Measurements from ENCODE around the gene LRRC8C.

Gene LRRC8C

GRCh38 chr1:89763649-89763986, 130.7 kb downstream of the LRRC8C start:
- ChIA-PET POLR2A (interaction anchor here (1.3 kb wide), 1 partner anchor 238 kb away, joined by 4 read pairs; no protein-coding TSS in a partner anchor), CTCF (interaction anchor here (0.7 to 5.3 kb wide), 71 partner anchors 8 to 790 kb away, joined by 3 to 105 read pairs (median 5); partner anchors contain the start of gene LRRC8C)
- TF ChIP-seq CTCF (IDR thresholded peaks at IDR 0.05; ENCODE audit: control extremely low read depth, extremely low read depth, low read depth, missing control alignments) = no peak
- DNase-seq (ENCODE audit: extremely low spot score) = no peak

GRCh38 chr1:89765774-89766173, 132.9 kb downstream of the LRRC8C start:
- DNase-seq (ENCODE audit: extremely low spot score) = no peak
- ChIA-PET CTCF (interaction anchor here (1.1 to 5.3 kb wide), 5 partner anchors 10 to 281 kb away, joined by 4 to 105 read pairs (median 36); partner anchors contain the start of gene LRRC8C), POLR2A (no interaction called here)
- TF ChIP-seq CTCF (IDR thresholded peaks at IDR 0.05; ENCODE audit: control extremely low read depth, extremely low read depth, low read depth, missing control alignments) = no peak

GRCh38 chr1:89767618-89768017, 134.7 kb downstream of the LRRC8C start:
- CTCF ChIA-PET = interaction anchor here (1.1 to 1.6 kb wide), 4 partner anchors 14 to 284 kb away, joined by 3 to 4 read pairs (median 4); no protein-coding TSS in a partner anchor
- no peak for TF ChIP-seq CTCF (IDR thresholded peaks at IDR 0.05; ENCODE audit: control extremely low read depth, extremely low read depth, low read depth, missing control alignments)
- POLR2A ChIA-PET = no interaction called here
- no peak for DNase-seq (ENCODE audit: extremely low spot score)

Data from GM10248 (cell line).